Right lobe of liver (tissue), 6 donors: ENCODE measurements around the gene PPP1R10. TPM values are rescaled to one million over a fixed set of nuclear protein-coding genes. Genes with fewer than 3 reads are reported as not detected.

Experiments
- ATAC-seq, 4 donors: fragments of 200-7000 bp; cut with Tn5 transposase; one replicate each; pipeline ENCODE4 v1.9.1; 2020; ENCODE audit warnings: mild to moderate bottlenecking in 4 of 4, moderate library complexity in 4 of 4
- DNase-seq, 3 donors: peaks; one replicate each; pipeline ENCODE4 v3.0.0-alpha.2; 2020
- H3K27ac ChIP-seq, 3 donors: fragments of 200-600 bp; one replicate each; pipeline ENCODE4 v1.8.0; 2022
- H3K27me3 ChIP-seq, 2 donors: fragments of 200-600 bp; one replicate each; pipeline ENCODE4 v1.8.0; 2022
- H3K36me3 ChIP-seq, 4 donors: fragments of 200-600 bp; sonication (generic) in 1 of 4; one replicate each; pipeline versions ENCODE4 v1.5.1 to v1.8.0; 2017 to 2022; ENCODE audit warnings: control low read depth in 1 of 4
- H3K4me1 ChIP-seq, 4 donors: fragments of 200-600 bp; sonication (generic) in 1 of 4; one replicate each; pipeline versions ENCODE4 v1.5.1 to v1.8.0; 2017 to 2022; ENCODE audit warnings: control low read depth in 1 of 4
- H3K4me3 ChIP-seq, 3 donors: fragments of 200-600 bp; one replicate each; pipeline ENCODE4 v1.8.0; 2022
- H3K9me3 ChIP-seq, 4 donors: fragments of 200-600 bp; sonication (generic) in 1 of 4; one replicate each; pipeline versions ENCODE4 v1.5.1 to v1.8.0; 2017 to 2022; ENCODE audit warnings: control low read depth in 1 of 4
- CTCF ChIP-seq, 4 donors: fragments of 200-600 bp in 3 of 4; fragments of 450-650 bp in 1 of 4; IDR thresholded peaks; one replicate each; pipeline versions ENCODE4 v1.5.1 to v1.8.0; 2016 to 2022; ENCODE audit warnings: antibody characterized with exemption in 4 of 4, mild to moderate bottlenecking in 2 of 4
- POLR2A ChIP-seq: fragments of 450-650 bp; IDR thresholded peaks from one replicate; pipeline ENCODE4 v1.6.1; 2017; ENCODE audit warnings: antibody characterized with exemption, mild to moderate bottlenecking
- WGBS: methylation state at CpG from one replicate; pipeline ENCODE4 v1.1.6; 2018; ENCODE audit warnings: low coverage, low lambda C conversion rate; ENCODE audit not compliant: insufficient coverage; ENCODE audit errors: missing lambda C conversion rate; 5-methylcytosine and 5-hydroxymethylcytosine counted together
- intact Hi-C, 2 donors: fragments of 100-400 bp; cut with DNase I; formaldehyde crosslinking; loops; one replicate each; pipeline versions ENCODE4 v1.11.2 to v1.14.1; 2022
- total RNA-seq, 6 experiments: library from RNA; depleted of rRNA in 2 of 6; stranded (reverse); fragments of >200 nt in 2 of 6; fragmentation: NEBNext Ultra II Directional in 3 of 6; extraction: Animal tissue kit (Norgen Biotek cat#: 25700) in 3 of 6; gene quantifications; one replicate each; pipeline versions ENCODE4 v1.1.0 to v1.2.4, GENCODE V29; 2016 to 2023
- donor health status: DM: no; HTN: yes; CAD: no.
- donor health status: DM: no; HTN: no; CAD: no.
- donor health status: DM: no; HTN: no; CAD: no.
- donor health status: DM: no; HTN: yes; CAD: no.
- donor health status: DM: no; HTN: yes; CAD: no.

Gene PPP1R10
- total RNA-seq, 6 experiments from 2014 or later = 19.0 to 45.1 (median 32.4) TPM

- peak; percentile 75 to 84 (median 82) for ATAC-seq
- peak; percentile 57 for TF ChIP-seq POLR2A
- no peak for TF ChIP-seq CTCF (IDR thresholded peaks at IDR 0.05)
- H3K36me3 ChIP-seq = peaks cover 0 to 16% (median 5%) of the 10 kb centered on the region in 4 donors
- WGBS = 2% methylated on average over 21 of the region's 78 CpGs
- intact Hi-C loops = no loop called here
- peak; percentile 78 to 85 (median 82) for DNase-seq
- H3K27me3 ChIP-seq = no peaks in the 10 kb centered on the region
- peak overlapping the region; percentile 75 to 88 (median 87) for H3K27ac ChIP-seq
- H3K4me3 ChIP-seq = peak overlapping the region; percentile 79 to 99 (median 98)
- peaks cover 0 to 11% (median 6%) of the 10 kb centered on the region in 4 donors for H3K4me1 ChIP-seq
- no peaks in the 10 kb centered on the region for H3K9me3 ChIP-seq
Observed at GRCh38 chr6:30647242-30648116, 30.4 kb upstream of the PPP1R10 start.

- DNase-seq (peak; percentile 94 to 96 (median 95)), ATAC-seq (peak; percentile 88 to 92 (median 90))
- intact Hi-C loops = no loop called here
- TF ChIP-seq POLR2A = no peak
- TF ChIP-seq CTCF (IDR thresholded peaks at IDR 0.05) = no peak
- H3K9me3 ChIP-seq = no peaks in the 10 kb centered on the region
- no peaks in the 10 kb centered on the region for H3K27me3 ChIP-seq
- H3K27ac ChIP-seq = peak within 1 kb of the TSS; percentile 75 to 88 (median 87)
- WGBS = 12% methylated on average over 23 of the region's 37 CpGs
- H3K4me3 ChIP-seq = peak within 1 kb of the TSS; percentile 79 to 99 (median 98)
- peaks cover 0 to 11% (median 6%) of the 10 kb centered on the region in 4 donors for H3K4me1 ChIP-seq
- peaks cover 0 to 9% (median 1%) of the 10 kb centered on the region in 4 donors for H3K36me3 ChIP-seq
Observed at GRCh38 chr6:30646450-30647241, 29.6 kb upstream of the PPP1R10 start, which contains the start of gene C6orf136. Gene C6orf136 (plus strand): TSS chr6:30647133. CDS start chr6:30647232, 99 bp downstream.

- peaks cover 0 to 2% (median 0%) of the 10 kb centered on the region in 4 donors for H3K36me3 ChIP-seq
- intact Hi-C loops = no loop called here
- 33% methylated on average over 1 of the region's 1 CpG for WGBS
- H3K4me1 ChIP-seq = peaks cover 0 to 16% (median 6%) of the 10 kb centered on the region in 4 donors
- no peaks in the 10 kb centered on the region for H3K27me3 ChIP-seq
- H3K9me3 ChIP-seq = no peaks in the 10 kb centered on the region
- ATAC-seq = no peak
- peak overlapping the region in 1 of 3 donors; percentile 2 for H3K27ac ChIP-seq
- H3K4me3 ChIP-seq = no peak overlapping the region
- no peak for DNase-seq
- TF ChIP-seq CTCF (IDR thresholded peaks at IDR 0.05) (no peak), POLR2A (no peak)
Observed at GRCh38 chr6:30645989-30646388, 28.9 kb upstream of the PPP1R10 start.

- WGBS = 75% methylated on average over 5 of the region's 5 CpGs
- Histone ChIP-seq H3K27me3 (no peaks in the 10 kb centered on the region), H3K4me1 (peaks cover 0 to 16% (median 6%) of the 10 kb centered on the region in 4 donors), H3K4me3 (no peak overlapping the region), H3K27ac (no peak overlapping the region), H3K9me3 (no peaks in the 10 kb centered on the region), H3K36me3 (no peaks in the 10 kb centered on the region)
- intact Hi-C loops = no loop called here
- no peak for TF ChIP-seq CTCF (IDR thresholded peaks at IDR 0.05)
- TF ChIP-seq POLR2A = no peak
- ATAC-seq (no peak), DNase-seq (no peak)
Observed at GRCh38 chr6:30644769-30645168, 27.7 kb upstream of the PPP1R10 start.
